Measurements from ENCODE around the gene ATAD3B.
"Not testable (repeated sequence)": the region's sequence is repeated elsewhere in the genome, so short reads cannot be mapped to it uniquely, and the experiment has no call there.

GRCh38 chr1:1468196-1468985 is 3.2 kb upstream of the ATAD3B start:
- not testable (repeated sequence) for TF ChIP-seq EZH2phosphoT487 (IDR thresholded peaks at IDR 0.05; ENCODE audit: insufficient read depth, low read depth); EZH2 (IDR thresholded peaks at IDR 0.05; ENCODE audit: insufficient read depth, poor library complexity, severe bottlenecking)
